B cell (primary cell): ENCODE measurements around the gene LIFR.

Source experiments
- CTCF ChIP-seq: fragments of 200-600 bp; IDR thresholded peaks from one replicate; pipeline ENCODE4 v1.8.0; 2022; ENCODE audit warnings: antibody characterized with exemption, mild to moderate bottlenecking
- EZH2 ChIP-seq: IDR thresholded peaks from 2 replicates; pipeline ENCODE4 v1.6.1; 2012; ENCODE audit warnings: borderline replicate concordance, low read depth, mild to moderate bottlenecking, moderate library complexity, low read length; ENCODE audit not compliant: insufficient read depth, poor library complexity, severe bottlenecking

DNA sequence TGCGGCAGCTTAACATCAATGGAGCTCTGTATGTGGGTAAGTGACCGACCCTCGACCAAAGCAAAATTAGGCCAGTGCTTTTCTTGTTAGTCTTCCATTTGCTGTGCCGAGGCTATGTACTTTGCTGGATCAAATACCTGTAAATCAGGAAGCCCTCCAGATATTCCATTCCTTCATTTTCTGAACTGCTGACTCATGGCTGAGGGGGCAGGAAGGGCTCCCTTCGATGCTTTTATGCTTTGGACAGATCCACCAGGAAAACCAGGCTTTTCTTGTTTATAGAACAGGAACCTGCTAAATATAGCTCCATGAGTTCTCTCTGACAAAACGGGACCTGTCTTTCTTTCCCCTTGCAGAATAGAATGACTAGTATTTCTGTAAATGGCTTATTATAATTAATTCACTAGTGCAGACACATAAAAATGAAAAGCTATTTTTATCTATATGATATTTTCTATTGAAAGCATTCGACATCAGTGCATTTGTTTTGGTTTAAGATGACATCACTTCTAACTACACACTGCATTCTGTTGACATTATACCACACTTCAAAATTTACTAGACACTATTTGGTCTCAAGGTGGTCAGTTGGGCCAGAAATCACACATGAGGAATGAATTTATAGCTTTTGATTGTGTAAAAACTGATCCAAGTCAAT is 93.3 kb downstream of the LIFR start:
- no peak for TF ChIP-seq CTCF
- no peak for TF ChIP-seq EZH2
